Kidney capillary endothelial cell (primary cell): ENCODE data around the gene PLXDC1.
"Not testable (repeated sequence)": the region's sequence is repeated elsewhere in the genome, so short reads cannot be mapped to it uniquely, and the experiment has no call there.

ENCODE experiments used
- DNase-seq: peaks from one replicate; pipeline ENCODE4 v3.0.0-alpha.2; 2018; ENCODE audit warnings: low spot score

PLXDC1 gene

GRCh38 chr17:39062846-39063680 is 88.4 kb downstream of the PLXDC1 start:
- DNase-seq, result no peak

- no peak for DNase-seq
Measured at GRCh38 chr17:39058524-39058923, 92.9 kb downstream of the PLXDC1 start.

GRCh38 chr17:39057701-39058206 is 93.7 kb downstream of the PLXDC1 start:
- DNase-seq, result no peak

- no peak for DNase-seq
Measured at GRCh38 chr17:39054111-39054645, 97.3 kb downstream of the PLXDC1 start.

GRCh38 chr17:39052423-39052822 is 99.0 kb downstream of the PLXDC1 start:
- not testable (repeated sequence) for DNase-seq

- DNase-seq, result no peak
Measured at GRCh38 chr17:39051001-39051585, 100.3 kb downstream of the PLXDC1 start.

GRCh38 chr17:39045948-39046679 is 105.3 kb downstream of the PLXDC1 start:
- DNase-seq, result no peak

- no peak for DNase-seq
Measured at GRCh38 chr17:39036009-39036408, 115.4 kb downstream of the PLXDC1 start.

GRCh38 chr17:39035578-39035977 is 115.9 kb downstream of the PLXDC1 start:
- DNase-seq, result not testable (repeated sequence)

- no peak for DNase-seq
Measured at GRCh38 chr17:39028690-39029089, 122.7 kb downstream of the PLXDC1 start.

GRCh38 chr17:39027455-39028035 is 123.9 kb downstream of the PLXDC1 start:
- no peak for DNase-seq

GRCh38 chr17:39026980-39027451 is 124.4 kb downstream of the PLXDC1 start:
- no peak for DNase-seq

- DNase-seq, result not testable (repeated sequence)
Measured at GRCh38 chr17:39026346-39026745, 125.1 kb downstream of the PLXDC1 start.

- DNase-seq, result no peak
Measured at GRCh38 chr17:39022924-39023323, 128.5 kb downstream of the PLXDC1 start.

- not testable (repeated sequence) for DNase-seq
Measured at GRCh38 chr17:39020037-39020436, 131.4 kb downstream of the PLXDC1 start.

- DNase-seq, result no peak
Measured at GRCh38 chr17:39018267-39019134, 132.9 kb downstream of the PLXDC1 start.

GRCh38 chr17:39016193-39017153 is 135.0 kb downstream of the PLXDC1 start:
- DNase-seq, result no peak

GRCh38 chr17:39015546-39015935 is 135.9 kb downstream of the PLXDC1 start:
- DNase-seq, result no peak

- DNase-seq, result no peak
Measured at GRCh38 chr17:39014795-39015545, 136.5 kb downstream of the PLXDC1 start.
